GM19324 (cell line): Measurements from ENCODE around the gene ASB10.

Source experiments
- ATAC-seq: cut with Tn5 transposase; IDR thresholded peaks from one replicate; pipeline ENCODE4 v1.9.1; 2021; ENCODE audit warnings: mild to moderate bottlenecking, moderate library complexity; ENCODE audit not compliant: unreplicated experiment, low FRiP score

Gene ASB10

GRCh38 chr7:151128144-151128543 lies 58.9 kb downstream of the ASB10 start:
- no peak for ATAC-seq

- no peak for ATAC-seq
These were observed 60.4 kb downstream of the ASB10 start for GRCh38 chr7:151126491-151127137.

- no peak for ATAC-seq
These were observed 61.1 kb downstream of the ASB10 start for GRCh38 chr7:151125846-151126481.
